A673 (cell line): ENCODE results near the gene CPO. TPM values are rescaled to one million over a fixed set of nuclear protein-coding genes. Genes with fewer than 3 reads are reported as not detected.
"Not testable (repeated sequence)": the region's sequence is repeated elsewhere in the genome, so short reads cannot be mapped to it uniquely, and the experiment has no call there.

Experiments
- BruUV-seq: library from RNA; stranded (reverse); fragments of 400-500 nt; replicated peaks from 2 replicates; lab custom pipeline; 2021; lab: Mats Ljungman, UMichigan
- CTCF ChIA-PET: fragments of 300-600 bp; sonication (Branson Sonifier 250); formaldehyde crosslinking; loops from one replicate; lab custom pipeline; 2022; ENCODE audit warnings: antibody characterized with exemption; lab: Charles Lee
- POLR2A ChIA-PET: fragments of 300-600 bp; sonication (Branson Sonifier 250); formaldehyde crosslinking; loops from one replicate; lab custom pipeline; 2022; ENCODE audit warnings: antibody characterized with exemption; ENCODE audit not compliant: low non-redundant PET; lab: Charles Lee
- DNase-seq: peaks from one replicate; pipeline ENCODE4 v3.0.0-alpha.2; 2015; ENCODE audit warnings: low spot score
- H3K27ac ChIP-seq: fragments of 200-600 bp; sonication (generic); 2 replicates; pipeline ENCODE4 v1.5.1; 2016; ENCODE audit warnings: mixed run types, low read depth, mild to moderate bottlenecking, mixed read lengths, antibody characterized with exemption, low read length; ENCODE audit not compliant: poor library complexity, severe bottlenecking
- H3K27me3 ChIP-seq: fragments of 200-600 bp; sonication (generic); replicated peaks from 2 replicates; pipeline ENCODE4 v1.6.1; 2017; ENCODE audit warnings: mixed run types, low read depth, mild to moderate bottlenecking, mixed read lengths, antibody characterized with exemption, low read length; ENCODE audit not compliant: insufficient read depth, poor library complexity
- H3K36me3 ChIP-seq: fragments of 200-600 bp; sonication (generic); 2 replicates; pipeline ENCODE4 v1.6.1; 2016; ENCODE audit warnings: mixed run types, mild to moderate bottlenecking, mixed read lengths, antibody characterized with exemption, low read length; ENCODE audit not compliant: insufficient read depth, poor library complexity, severe bottlenecking
- H3K4me1 ChIP-seq: fragments of 200-600 bp; sonication (generic); 2 replicates; pipeline ENCODE4 v1.6.1; 2017; ENCODE audit warnings: mixed run types, mild to moderate bottlenecking, mixed read lengths, antibody characterized with exemption, low read length; ENCODE audit not compliant: insufficient read depth, poor library complexity, severe bottlenecking
- H3K4me3 ChIP-seq: fragments of 200-600 bp; sonication (generic); 2 replicates; pipeline ENCODE4 v1.5.1; 2016; ENCODE audit warnings: low read depth, mixed run types, mild to moderate bottlenecking, mixed read lengths, low read length; ENCODE audit not compliant: poor library complexity, severe bottlenecking
- H3K9me3 ChIP-seq: fragments of 200-600 bp; sonication (generic); 2 replicates; pipeline ENCODE4 v1.6.1; 2016; ENCODE audit warnings: mixed run types, low read depth, mild to moderate bottlenecking, mixed read lengths, antibody characterized with exemption, low read length; ENCODE audit not compliant: poor library complexity, severe bottlenecking
- CTCF ChIP-seq: fragments of 300-800, 200-600 bp; sonication (generic); conservative IDR thresholded peaks from 2 replicates; pipeline ENCODE4 v1.5.1; 2017; ENCODE audit warnings: low read depth, mild to moderate bottlenecking, antibody characterized with exemption, low read length, moderate library complexity, mixed read lengths
- EZH2 ChIP-seq: fragments of 200-600 bp; sonication (generic); IDR thresholded peaks from 2 replicates; pipeline ENCODE4 v1.6.1; 2017; ENCODE audit warnings: borderline replicate concordance, low read depth, mild to moderate bottlenecking, mixed read lengths, antibody characterized with exemption, low read length; ENCODE audit not compliant: poor library complexity, severe bottlenecking
- intact Hi-C: fragments of 100-400 bp; cut with micrococcal nuclease; formaldehyde crosslinking; loops from one replicate; pipeline ENCODE4 v1.10.0; 2022; ENCODE audit not compliant: unreplicated experiment
- total RNA-seq: library from RNA; stranded (reverse); gene quantifications from 2 replicates; pipeline ENCODE4 v1.2.3, GENCODE V29; 2021

Gene CPO
- total RNA-seq, 1 experiment from 2014 or later: not detected

DNA sequence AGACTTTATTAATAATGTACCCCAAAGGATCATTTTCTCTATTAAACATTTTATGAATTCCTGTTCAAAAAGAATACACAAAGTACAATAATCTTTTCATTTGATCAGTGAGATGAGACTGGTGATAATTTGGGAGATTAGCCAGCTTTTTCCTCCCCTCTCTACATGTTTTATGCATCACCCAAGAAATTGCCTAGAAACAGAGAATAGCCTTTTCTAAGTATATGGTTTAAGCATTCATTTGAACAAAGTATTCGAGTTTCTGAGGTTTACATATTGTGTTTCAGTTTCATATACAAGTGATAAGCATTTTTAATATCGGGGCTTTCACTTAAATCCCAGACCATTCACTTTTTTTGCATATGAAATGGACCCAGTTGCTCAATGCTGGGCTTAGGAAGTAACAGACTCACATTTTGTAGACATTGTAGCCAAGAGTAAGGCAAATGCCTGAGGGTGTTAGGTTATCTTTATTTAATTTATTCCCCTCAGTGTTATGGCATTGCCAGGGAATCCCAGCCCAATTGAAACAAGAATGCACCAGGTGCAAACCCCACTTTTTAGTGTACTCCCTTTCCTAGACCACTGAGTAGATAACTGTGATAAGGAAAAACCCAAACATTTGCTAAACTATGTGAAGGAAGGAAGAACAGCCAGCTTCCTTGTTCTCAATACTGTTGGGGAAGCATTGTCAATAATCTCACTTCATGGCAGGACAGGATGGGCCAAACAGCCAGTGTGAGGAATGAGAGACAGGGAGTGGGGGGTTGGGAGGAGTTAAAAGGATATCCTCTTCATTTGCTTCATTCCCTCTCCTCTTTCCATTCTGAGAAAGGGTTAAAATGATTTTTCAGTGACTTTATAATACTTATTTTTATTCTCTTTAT, 3.5 kb downstream of the CPO start:
- intact Hi-C loops: no loop called here
- no peak overlapping the region for H3K27ac ChIP-seq
- BruUV-seq: no TSS peak

DNA sequence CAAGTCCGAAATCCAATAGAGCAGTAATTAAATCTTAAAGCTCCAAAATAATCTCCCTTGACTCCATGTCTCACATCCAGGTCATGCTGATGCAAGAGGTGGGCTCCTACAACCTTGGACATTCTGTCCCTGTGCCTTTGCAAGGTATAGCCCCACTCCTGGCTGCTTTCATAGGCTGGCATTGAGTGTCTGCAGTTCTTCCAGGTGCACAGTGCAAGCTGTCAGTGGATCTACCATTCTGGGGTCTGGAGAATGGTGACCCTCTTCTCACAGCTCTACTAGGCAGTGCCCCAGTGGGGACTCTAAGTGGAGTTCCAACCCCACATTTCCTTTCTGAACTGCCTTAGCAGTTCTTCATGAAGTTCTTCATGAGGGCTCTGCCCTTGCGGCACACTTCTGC, 14.1 kb downstream of the CPO start:
- H3K27me3 ChIP-seq, H3K4me1 ChIP-seq, intact Hi-C loops, BruUV-seq, DNase-seq, H3K9me3 ChIP-seq, POLR2A ChIA-PET, H3K36me3 ChIP-seq, H3K27ac ChIP-seq, H3K4me3 ChIP-seq, CTCF ChIA-PET: not testable (repeated sequence)

More for the DNA sequence above, 3.5 kb downstream of the CPO start:
- Histone ChIP-seq H3K27me3 (no peaks in the 10 kb centered on the region), H3K9me3 (no peaks in the 10 kb centered on the region), H3K4me1 (no peaks in the 10 kb centered on the region), H3K36me3 (no peaks in the 10 kb centered on the region), H3K4me3 (no peak overlapping the region)
- DNase-seq: no peak
- TF ChIP-seq EZH2 (no peak), CTCF (no peak)
- POLR2A ChIA-PET: no interaction called here
- CTCF ChIA-PET: no interaction called here

- no peak for DNase-seq
- Histone ChIP-seq H3K36me3 (no peaks in the 10 kb centered on the region), H3K4me1 (no peaks in the 10 kb centered on the region), H3K4me3 (no peak overlapping the region), H3K27ac (no peak overlapping the region), H3K9me3 (no peaks in the 10 kb centered on the region), H3K27me3 (no peaks in the 10 kb centered on the region)
- ChIA-PET CTCF (no interaction called here), POLR2A (no interaction called here)
- intact Hi-C loops: no loop called here
- no TSS peak for BruUV-seq
- TF ChIP-seq CTCF (no peak), EZH2 (no peak)
Observed at GRCh38 chr2:206955253-206955652, 15.9 kb downstream of the CPO start.

- H3K27me3 ChIP-seq: no peaks in the 10 kb centered on the region
- no TSS peak for BruUV-seq
- DNase-seq: no peak
- TF ChIP-seq EZH2 (no peak), CTCF (no peak)
- H3K4me3 ChIP-seq: no peak overlapping the region
- intact Hi-C loops: no loop called here
- H3K27ac ChIP-seq: no peak overlapping the region
- H3K4me1 ChIP-seq: no peaks in the 10 kb centered on the region
- ChIA-PET POLR2A (no interaction called here), CTCF (no interaction called here)
- H3K36me3 ChIP-seq: no peaks in the 10 kb centered on the region
- H3K9me3 ChIP-seq: no peaks in the 10 kb centered on the region
Observed at GRCh38 chr2:206958261-206958660, 18.9 kb downstream of the CPO start.
